K562 (cell line): ENCODE data around the gene JAKMIP2. TPM values are rescaled to one million over a fixed set of nuclear protein-coding genes. Genes with fewer than 3 reads are reported as not detected.

Experiments used
- ATAC-seq: fragments of 200-7000 bp; cut with Tn5 transposase; 3 replicates; pipeline ENCODE4 v1.9.1; 2020; ENCODE audit warnings: moderate library complexity
- BruUV-seq: library from RNA; stranded (reverse); fragments of 400-500 nt; replicated peaks from 2 replicates; lab custom pipeline; 2021; lab: Mats Ljungman, UMichigan
- CTCF ChIA-PET: fragments of 300-600 bp; formaldehyde crosslinking; extraction: SDS; loops from one replicate; lab custom pipeline; 2021; ENCODE audit warnings: low intra/inter-chr PET ratio; lab: Yijun Ruan, JAX
- POLR2A ChIA-PET: fragments of 300-600, 350-650 bp; sonication (Branson Sonifier 250); formaldehyde crosslinking; extraction: SDS; loops from one replicate; lab custom pipeline; 2021; ENCODE audit warnings: antibody characterized with exemption, inconsistent platforms; lab: Yijun Ruan, JAX
- DNase-seq, 4 experiments: peaks; one replicate each; pipeline versions ENCODE4 v3.0.0 to v3.0.0-alpha.2; 2011 to 2018; ENCODE audit warnings: low spot score in 3 of 4, mixed read lengths in 3 of 4; ENCODE audit errors: extremely low read depth in 1 of 4
- FAIRE-seq: peaks from 2 replicates; lab custom pipeline; 2011; peaks lifted over from hg19 to GRCh38; lab: Jason Lieb, UNC
- H2AFZ ChIP-seq: 2 replicates; pipeline ENCODE4 v1.6.0; 2011; ENCODE audit warnings: low read depth, low read length, control low read depth, inconsistent platforms
- H3K27ac ChIP-seq: fragments of 200-600 bp; 3 replicates; pipeline ENCODE4 v1.8.0; 2011; ENCODE audit warnings: low read depth, mild to moderate bottlenecking, control low read depth, inconsistent platforms, low read length, moderate library complexity, mixed read lengths; ENCODE audit errors: extremely low read depth
- H3K27me3 ChIP-seq, 2 experiments: fragments of 300-600 bp in 1 of 2; 2 replicates in 1 of 2; 3 replicates in 1 of 2; pipeline versions ENCODE4 v1.6.0 to v1.8.0; 2011; ENCODE audit warnings: inconsistent platforms in 2 of 2, low read length in 2 of 2, mild to moderate bottlenecking in 1 of 2, mixed read lengths in 1 of 2, moderate library complexity in 1 of 2; ENCODE audit not compliant: control insufficient read depth in 2 of 2, insufficient read depth in 2 of 2
- H3K36me3 ChIP-seq: fragments of 300-600 bp; 3 replicates; pipeline ENCODE4 v1.8.0; 2011; ENCODE audit warnings: mild to moderate bottlenecking, low read length, inconsistent platforms; ENCODE audit not compliant: control insufficient read depth, insufficient read depth
- H3K4me1 ChIP-seq, 2 experiments: fragments of 200-600 bp in 1 of 2; replicated peaks in 1 of 2; 2 replicates in 1 of 2; 3 replicates in 1 of 2; pipeline versions ENCODE4 v1.5.1 to v1.8.0; 2011; ENCODE audit warnings: inconsistent platforms in 2 of 2, low read length in 2 of 2, mild to moderate bottlenecking in 1 of 2, mixed read lengths in 1 of 2, moderate library complexity in 1 of 2; ENCODE audit not compliant: control insufficient read depth in 2 of 2, insufficient read depth in 2 of 2
- H3K4me2 ChIP-seq: 2 replicates; pipeline ENCODE4 v1.6.1; 2011; ENCODE audit warnings: low read length, control low read depth, inconsistent platforms, mixed read lengths; ENCODE audit not compliant: insufficient read depth
- H3K4me3 ChIP-seq: fragments of 200-600 bp; sonication (generic), shearing (Covaris generic); 2 replicates; pipeline ENCODE4 v1.5.1; 2016; ENCODE audit warnings: control low read depth, inconsistent platforms
- H3K79me2 ChIP-seq: fragments of 200-600 bp; 3 replicates; pipeline ENCODE4 v1.8.0; 2011; ENCODE audit warnings: low read length, inconsistent platforms; ENCODE audit not compliant: control insufficient read depth, insufficient read depth
- H3K9ac ChIP-seq, 2 experiments: 2 replicates each; pipeline versions ENCODE4 v1.6.0 to v1.6.1; 2011; ENCODE audit warnings: low read depth in 2 of 2, low read length in 2 of 2, control low read depth in 1 of 2, inconsistent platforms in 1 of 2, mild to moderate bottlenecking in 1 of 2, mixed read lengths in 1 of 2; ENCODE audit not compliant: insufficient read depth in 1 of 2
- H3K9me1 ChIP-seq: one replicate; pipeline ENCODE4 v1.6.0; 2011; ENCODE audit warnings: inconsistent platforms, mild to moderate bottlenecking, low read length, moderate library complexity; ENCODE audit not compliant: control insufficient read depth, insufficient read depth
- H3K9me3 ChIP-seq: replicated peaks from 2 replicates; pipeline ENCODE4 v1.5.1; 2011; ENCODE audit warnings: low read depth, low read length, inconsistent platforms; ENCODE audit not compliant: control insufficient read depth, insufficient read depth
- H4K20me1 ChIP-seq: replicated peaks from 2 replicates; pipeline ENCODE4 v1.6.1; 2011; ENCODE audit warnings: low read length, inconsistent platforms, mixed read lengths; ENCODE audit not compliant: control insufficient read depth, insufficient read depth
- ATF4 ChIP-seq: fragments of 450-650 bp; formaldehyde crosslinking; IDR thresholded peaks from 2 replicates; pipeline ENCODE4 v1.4.0; 2022; ENCODE audit warnings: mild to moderate bottlenecking, moderate library complexity
- CAMTA2 ChIP-seq: fragments of 250-450 bp; sonication (Bioruptor Pico); conservative IDR thresholded peaks from 2 replicates; pipeline ENCODE4 v1.5.1; 2022
- CC2D1A ChIP-seq: fragments of 450-650 bp; IDR thresholded peaks from 2 replicates; pipeline ENCODE4 v1.6.1; 2017; ENCODE audit warnings: mild to moderate bottlenecking
- E2F8 ChIP-seq: fragments of 450-650 bp; IDR thresholded peaks from 2 replicates; pipeline ENCODE4 v1.7.1; 2018; ENCODE audit warnings: mild to moderate bottlenecking, low read depth; ENCODE audit not compliant: partially characterized antibody
- HNRNPK ChIP-seq: fragments of 200-400 bp; formaldehyde crosslinking; IDR thresholded peaks from one replicate; pipeline ENCODE4 v1.6.1; 2018; ENCODE audit warnings: mild to moderate bottlenecking, low read depth, low read length; ENCODE audit not compliant: poor library complexity, severe bottlenecking
- HNRNPL ChIP-seq: fragments of 200-400 bp; formaldehyde crosslinking; IDR thresholded peaks from 2 replicates; pipeline ENCODE4 v1.6.1; 2017; ENCODE audit warnings: low read depth, mild to moderate bottlenecking, low read length
- KDM1A ChIP-seq, 2 experiments: fragments of 450-650 bp; IDR thresholded peaks; 2 replicates each; pipeline ENCODE4 v1.6.1; 2016; ENCODE audit warnings: mild to moderate bottlenecking in 2 of 2
- LEF1 ChIP-seq: fragments of 450-650 bp; IDR thresholded peaks from 2 replicates; pipeline ENCODE4 v1.6.1; 2016; ENCODE audit warnings: mild to moderate bottlenecking
- MAFG ChIP-seq: fragments of 450-650 bp; conservative IDR thresholded peaks from 2 replicates; pipeline ENCODE4 v1.6.1; 2016; ENCODE audit warnings: missing genetic modification characterization, missing compliant biosample characterization
- MCM7 ChIP-seq, 2 experiments: fragments of 450-650 bp; IDR thresholded peaks; 2 replicates each; pipeline ENCODE4 v1.6.1; 2016 to 2018
- NEUROD1 ChIP-seq: fragments of 150-350 bp; IDR thresholded peaks from 2 replicates; pipeline ENCODE4 v1.6.1; 2014; ENCODE audit warnings: borderline replicate concordance, low read length, low read depth; ENCODE audit not compliant: partially characterized antibody
- SIRT6 ChIP-seq: IDR thresholded peaks from one replicate; pipeline ENCODE4 v1.6.1; 2012; ENCODE audit warnings: low read depth, mild to moderate bottlenecking, control low read depth, inconsistent platforms, low read length, moderate library complexity
- SMARCA5 ChIP-seq: fragments of 450-650 bp; IDR thresholded peaks from 2 replicates; pipeline ENCODE4 v1.6.1; 2016
- SMARCC2 ChIP-seq: fragments of 450-650 bp; IDR thresholded peaks from 2 replicates; pipeline ENCODE4 v1.6.1; 2017; ENCODE audit warnings: antibody characterized with exemption, moderate library complexity, mild to moderate bottlenecking, low read depth
- TCFL5 ChIP-seq: fragments of 250-450 bp; sonication (Bioruptor Pico); conservative IDR thresholded peaks from 2 replicates; pipeline ENCODE4 v1.6.1; 2021; ENCODE audit warnings: mild to moderate bottlenecking, moderate library complexity, matching md5 sums
- THRB ChIP-seq: fragments of 450-650 bp; formaldehyde crosslinking; conservative IDR thresholded peaks from 2 replicates; pipeline ENCODE4 v1.4.0; 2022; ENCODE audit warnings: mild to moderate bottlenecking, missing genetic modification characterization
- ZNF77 ChIP-seq: fragments of 250-450 bp; sonication (Bioruptor Pico); IDR thresholded peaks from 2 replicates; pipeline ENCODE4 v1.5.0; 2020
- ZNF830 ChIP-seq: fragments of 250-450 bp; sonication (Bioruptor Pico); IDR thresholded peaks from 2 replicates; pipeline ENCODE4 v1.5.0; 2021; ENCODE audit warnings: mild to moderate bottlenecking
- WGBS: fragments of 100-300 bp; shearing (Covaris generic); methylation state at CpG from one replicate; pipeline ENCODE4 v1.1.6; 2016; ENCODE audit warnings: low coverage, mixed read lengths; ENCODE audit not compliant: insufficient coverage; ENCODE audit errors: missing lambda C conversion rate; 5-methylcytosine and 5-hydroxymethylcytosine counted together
- in situ Hi-C: fragments of 300-500 bp; cut with MboI; formaldehyde crosslinking; loops from 4 replicates; pipeline ENCODE4 v1.15.0; 2018; ENCODE audit warnings: inconsistent platforms, mixed read lengths
- intact Hi-C: fragments of 100-400 bp; cut with micrococcal nuclease; formaldehyde crosslinking; loops from 2 replicates; pipeline ENCODE4 v1.14.2; 2022
- polyA plus RNA-seq, 8 experiments: library from polyadenylated mRNA; depleted of rRNA in 4 of 8; stranded (reverse) in 5 of 8; unstranded in 3 of 8; fragments of >200 nt; fragmentation: Nextera tagmentation in 2 of 8; fragmentation: Illumina TruSeq in 1 of 8; extraction: Ambion mirVana in 2 of 8; extraction: Trizol in 1 of 8; gene quantifications; 2 replicates each; pipeline versions ENCODE4 v1.2.1 to v1.2.3, GENCODE V29; 2011 to 2014; ENCODE audit warnings: inconsistent platforms in 1 of 8, missing spikeins in 1 of 8
- total RNA-seq, 7 experiments: library from RNA; depleted of rRNA in 6 of 7; stranded (reverse); fragments of >200 nt in 6 of 7; fragmentation: Illumina TruSeq in 2 of 7; extraction: Trizol in 2 of 7; gene quantifications; 2 replicates each; pipeline versions ENCODE4 v1.2.1 to v1.2.3, GENCODE V29; 2011 to 2021; ENCODE audit warnings: low replicate concordance in 1 of 7

Gene JAKMIP2
- total and polyA plus RNA-seq, 9 of the 15 experiments (the other 6 are each of a cell fraction or from before 2014, with no cell fraction given): not detected

GRCh38 chr5:147789820-147790219 lies 7.3 kb upstream of the JAKMIP2 start:
- no peak for FAIRE-seq
- H3K27ac ChIP-seq: no peak overlapping the region
- H3K79me2 ChIP-seq: no peaks in the 10 kb centered on the region
- H3K9me3 ChIP-seq: 0 out of 2 replicates have a peak, but pooled peaks cover 2% of the 10 kb centered on the region
- no peaks in the 10 kb centered on the region for H3K27me3 ChIP-seq
- H3K36me3 ChIP-seq: no peaks in the 10 kb centered on the region
- no TSS peak for BruUV-seq
- in situ Hi-C loops (no loop called here), intact Hi-C loops (no loop called here)
- ChIA-PET POLR2A (no interaction called here), CTCF (no interaction called here)
- no peak overlapping the region for H3K4me2 ChIP-seq
- no peak overlapping the region for H3K9ac ChIP-seq
- no peaks in the 10 kb centered on the region for H3K4me1 ChIP-seq
- no peak overlapping the region for H3K4me3 ChIP-seq
- H3K9me1 ChIP-seq: no peaks in the 10 kb centered on the region
- no peak for ATAC-seq
- DNase-seq: no peak
- H2AFZ ChIP-seq: no peak overlapping the region
- 0% methylated on average over 2 of the region's 2 CpGs for WGBS
- no peaks in the 10 kb centered on the region for H4K20me1 ChIP-seq
- TF ChIP-seq HNRNPL: no peak
- TF ChIP-seq ATF4 (CRISPR knock-in tag): no peak
- no peak for TF ChIP-seq SMARCA5
- TF ChIP-seq MCM7 (IDR thresholded peaks at IDR 0.05): no peak
- no peak for TF ChIP-seq CC2D1A
- no peak for TF ChIP-seq ZNF830 (CRISPR knock-in tag)
- TF ChIP-seq SIRT6: no peak
- no peak for TF ChIP-seq LEF1
- no peak for TF ChIP-seq CAMTA2
- TF ChIP-seq ZNF77 (CRISPR knock-in tag): no peak
- TF ChIP-seq KDM1A (IDR thresholded peaks at IDR 0.05): no peak
- TF ChIP-seq HNRNPK: no peak
- no peak for TF ChIP-seq NEUROD1
- no peak for TF ChIP-seq TCFL5
- TF ChIP-seq SMARCC2: no peak
- TF ChIP-seq MAFG (tag): no peak
- no peak for TF ChIP-seq E2F8
- TF ChIP-seq THRB (CRISPR knock-in tag): no peak
